Effector memory CD8-positive, alpha-beta T cell (primary cell): ENCODE measurements around the gene CALCA.
"Not testable (repeated sequence)": the region's sequence is repeated elsewhere in the genome, so short reads cannot be mapped to it uniquely, and the experiment has no call there.

Source experiments
- ATAC-seq: fragments of 150-1000 bp; cut with Tn5 transposase; replicated peaks from 2 replicates; pipeline ENCODE4 v1.10.0; 2021; ENCODE audit warnings: mild to moderate bottlenecking, moderate library complexity
- DNase-seq, 3 experiments: peaks; one replicate each; pipeline ENCODE4 v3.0.0; 2021
- H3K27ac Mint-ChIP-seq, 2 donors: one replicate each; pipeline ENCODE4 v1.8.0; 2022; ENCODE audit warnings: mild to moderate bottlenecking in 2 of 2, mixed read lengths in 2 of 2, moderate library complexity in 2 of 2
- H3K27me3 Mint-ChIP-seq, 2 donors: one replicate each; pipeline ENCODE4 v1.8.0; 2022; ENCODE audit warnings: mixed read lengths in 2 of 2
- H3K36me3 Mint-ChIP-seq: one replicate; pipeline ENCODE4 v1.8.0; 2022; ENCODE audit warnings: mild to moderate bottlenecking, moderate library complexity, mixed read lengths; ENCODE audit not compliant: insufficient read depth
- H3K4me1 Mint-ChIP-seq, 2 donors: one replicate each; pipeline ENCODE4 v1.8.0; 2022; ENCODE audit warnings: low read depth in 2 of 2, mixed read lengths in 2 of 2
- H3K4me3 Mint-ChIP-seq, 2 donors: one replicate each; pipeline ENCODE4 v1.8.0; 2022; ENCODE audit warnings: mild to moderate bottlenecking in 2 of 2, mixed read lengths in 2 of 2, moderate library complexity in 2 of 2
- H3K9me3 Mint-ChIP-seq, 2 donors: one replicate each; pipeline ENCODE4 v1.8.0; 2022; ENCODE audit warnings: mixed read lengths in 2 of 2
- total RNA-seq, 9 experiments: gene quantifications; one replicate each; lab custom pipeline; 2026; lab: John Stamatoyannopoulos, UW

The CALCA gene
- total RNA-seq, result 0 reads per million in 9 experiments

GRCh38 chr11:14971865-14972580 lies at the start of gene CALCA:
CALCA (minus strand) TSS chr11:14972351; CDS start chr11:14971192, 1,159 bp downstream.
- ATAC-seq (no peak), DNase-seq (no peak)
- peak within 1 kb of the TSS; percentile 70 to 82 for H3K4me3 Mint-ChIP-seq
- peaks cover 4% of the 10 kb centered on the region for H3K36me3 Mint-ChIP-seq
- peaks cover 27% of the 10 kb centered on the region in 2 donors for H3K4me1 Mint-ChIP-seq
- no peak within 1 kb of the TSS for H3K27ac Mint-ChIP-seq
- H3K9me3 Mint-ChIP-seq, result no peaks in the 10 kb centered on the region
- peaks cover 85 to 95% of the 10 kb centered on the region in 2 donors for H3K27me3 Mint-ChIP-seq

GRCh38 chr11:15016200-15016599 lies 44.0 kb upstream of the CALCA start:
- Mint-ChIP-seq H3K9me3 (peaks cover 7 to 15% of the 10 kb centered on the region in 2 donors), H3K4me3 (no peak overlapping the region)

GRCh38 chr11:15011776-15012345 lies 39.7 kb upstream of the CALCA start:
- peaks cover 60 to 68% of the 10 kb centered on the region in 2 donors for H3K27me3 Mint-ChIP-seq
- DNase-seq (no peak), ATAC-seq (no peak)
- no peaks in the 10 kb centered on the region for H3K36me3 Mint-ChIP-seq
- H3K27ac Mint-ChIP-seq, result no peak overlapping the region
- no peaks in the 10 kb centered on the region for H3K4me1 Mint-ChIP-seq
- peaks cover 4 to 15% of the 10 kb centered on the region in 2 donors for H3K9me3 Mint-ChIP-seq
- no peak overlapping the region for H3K4me3 Mint-ChIP-seq

More at GRCh38 chr11:15016200-15016599, 44.0 kb upstream of the CALCA start:
- DNase-seq (no peak), ATAC-seq (no peak)
- H3K36me3 Mint-ChIP-seq, result no peaks in the 10 kb centered on the region
- peaks cover 62 to 70% of the 10 kb centered on the region in 2 donors for H3K27me3 Mint-ChIP-seq
- H3K27ac Mint-ChIP-seq, result no peak overlapping the region
- no peaks in the 10 kb centered on the region for H3K4me1 Mint-ChIP-seq

DNA sequence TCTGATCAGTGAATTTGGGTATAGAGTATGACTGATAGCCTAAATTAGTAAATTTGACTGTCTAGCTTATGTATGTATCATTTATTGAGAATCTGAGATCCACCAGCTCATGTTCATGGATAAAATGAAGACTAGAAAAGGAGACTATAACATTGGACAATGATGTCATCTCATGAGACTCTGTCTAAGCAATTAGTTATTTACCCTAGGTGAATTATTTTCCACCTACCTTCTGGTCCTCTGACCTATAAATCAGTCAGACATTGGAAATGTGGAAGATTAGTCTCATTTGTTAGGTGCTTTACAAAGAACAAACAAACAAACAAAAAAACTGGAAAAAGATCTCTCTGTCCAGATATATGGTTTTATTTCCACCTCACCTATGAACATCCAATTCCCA lies 38.7 kb upstream of the CALCA start:
- no peak overlapping the region for H3K4me3 Mint-ChIP-seq
- peaks cover 4 to 8% of the 10 kb centered on the region in 2 donors for H3K9me3 Mint-ChIP-seq
- ATAC-seq, result no peak
- H3K36me3 Mint-ChIP-seq, result no peaks in the 10 kb centered on the region
- no peaks in the 10 kb centered on the region for H3K4me1 Mint-ChIP-seq
- H3K27ac Mint-ChIP-seq, result no peak overlapping the region
- DNase-seq, result no peak
- peaks cover 57 to 58% of the 10 kb centered on the region in 2 donors for H3K27me3 Mint-ChIP-seq

DNA sequence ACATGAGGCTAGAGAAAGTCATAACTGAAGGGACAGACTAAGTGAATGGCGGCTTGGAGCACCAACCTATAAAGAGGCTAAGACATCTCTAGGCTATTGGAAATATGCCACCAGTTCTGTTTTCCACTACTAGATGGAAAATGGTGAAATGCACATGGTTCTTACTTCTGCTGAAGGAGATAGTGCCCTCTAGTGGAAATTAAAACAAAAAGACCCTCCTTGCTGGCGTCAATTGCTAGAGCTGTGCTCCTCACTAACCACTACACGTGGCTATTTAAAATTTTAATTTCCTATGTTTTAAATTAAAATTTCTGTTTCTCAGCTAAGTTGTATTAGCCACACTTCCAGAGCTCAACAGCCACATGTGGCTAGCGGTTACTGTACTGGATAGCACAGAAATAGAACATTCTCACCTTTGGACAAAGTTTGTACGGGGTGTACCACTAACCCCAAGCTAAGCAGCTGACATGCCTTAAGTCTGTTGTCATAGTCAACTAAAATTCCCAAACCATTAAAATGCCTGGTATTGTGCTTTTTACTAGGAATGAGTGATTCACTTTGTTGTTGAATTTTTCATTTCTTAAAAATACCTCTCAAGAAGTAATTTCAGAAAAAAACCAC lies 34.1 kb upstream of the CALCA start:
- ATAC-seq, result peak; percentile 67
- Mint-ChIP-seq H3K27me3 (peaks cover 55 to 58% of the 10 kb centered on the region in 2 donors), H3K4me3 (no peak overlapping the region)

GRCh38 chr11:14988133-14988532 lies 16.0 kb upstream of the CALCA start:
- not testable (repeated sequence) for H3K4me3 Mint-ChIP-seq, H3K9me3 Mint-ChIP-seq, ATAC-seq, H3K36me3 Mint-ChIP-seq, H3K4me1 Mint-ChIP-seq, H3K27ac Mint-ChIP-seq, DNase-seq
- peaks cover 38 to 55% of the 10 kb centered on the region in 2 donors for H3K27me3 Mint-ChIP-seq

More for the DNA sequence above, 34.1 kb upstream of the CALCA start:
- Mint-ChIP-seq H3K36me3 (no peaks in the 10 kb centered on the region), H3K9me3 (no peaks in the 10 kb centered on the region), H3K27ac (no peak overlapping the region), H3K4me1 (no peaks in the 10 kb centered on the region)
- peak in 1 of 3 experiments; percentile 8 for DNase-seq

GRCh38 chr11:14981507-14981906 lies 9.4 kb upstream of the CALCA start:
- no peaks in the 10 kb centered on the region for H3K36me3 Mint-ChIP-seq
- DNase-seq, result no peak
- no peaks in the 10 kb centered on the region for H3K9me3 Mint-ChIP-seq
- H3K27me3 Mint-ChIP-seq, result peaks cover 20 to 51% of the 10 kb centered on the region in 2 donors
- no peaks in the 10 kb centered on the region for H3K4me1 Mint-ChIP-seq
- no peak overlapping the region for H3K27ac Mint-ChIP-seq
- no peak overlapping the region for H3K4me3 Mint-ChIP-seq
- no peak for ATAC-seq

GRCh38 chr11:14980854-14981253 lies 8.7 kb upstream of the CALCA start:
- Mint-ChIP-seq H3K27ac (no peak overlapping the region), H3K9me3 (no peaks in the 10 kb centered on the region), H3K36me3 (no peaks in the 10 kb centered on the region), H3K27me3 (peaks cover 22 to 57% of the 10 kb centered on the region in 2 donors), H3K4me3 (no peak overlapping the region), H3K4me1 (no peaks in the 10 kb centered on the region)
- ATAC-seq, result no peak
- DNase-seq, result no peak

DNA sequence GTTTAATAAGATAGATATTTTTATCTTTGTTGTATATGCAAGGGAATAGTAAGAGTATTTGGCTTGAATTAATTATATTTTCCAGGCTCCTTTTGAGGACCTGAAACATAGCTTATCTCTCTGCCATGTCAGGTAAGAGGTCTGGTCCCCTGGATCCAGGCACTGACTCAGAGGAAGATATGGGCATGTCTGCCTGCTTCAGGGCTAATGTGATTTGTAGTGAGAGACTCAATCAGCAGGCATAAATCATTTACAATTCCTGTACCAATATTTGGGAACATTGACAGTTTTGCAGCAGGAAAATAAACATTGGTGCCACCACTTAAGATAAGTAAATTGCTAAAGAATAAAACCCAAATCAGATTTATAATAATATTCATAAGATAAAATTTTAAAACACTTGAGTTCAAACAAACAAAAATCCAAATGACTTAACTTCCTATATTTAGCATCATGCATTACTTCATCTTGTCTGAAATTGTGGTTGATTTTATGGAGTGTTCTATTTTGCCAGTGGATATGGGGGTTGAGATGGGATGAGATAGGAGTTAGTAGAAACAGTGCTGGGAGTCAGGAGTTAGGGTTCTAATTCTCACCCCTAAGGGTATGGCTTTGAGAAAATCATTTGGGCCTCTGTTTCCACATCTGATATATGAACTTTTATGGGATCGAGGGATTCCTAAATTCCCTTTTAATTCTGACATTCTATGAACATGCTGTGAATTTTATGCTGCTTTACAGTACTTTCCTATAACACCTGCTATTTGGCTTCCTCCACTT lies 5.1 kb upstream of the CALCA start:
- Mint-ChIP-seq H3K27me3 (peaks cover 50 to 76% of the 10 kb centered on the region in 2 donors), H3K9me3 (no peaks in the 10 kb centered on the region), H3K36me3 (no peaks in the 10 kb centered on the region), H3K4me1 (peaks cover 19 to 21% of the 10 kb centered on the region in 2 donors), H3K27ac (no peak overlapping the region), H3K4me3 (no peak overlapping the region)
- ATAC-seq (no peak), DNase-seq (no peak)

GRCh38 chr11:14975252-14975587 lies 3.1 kb upstream of the CALCA start:
- no peak overlapping the region for H3K27ac Mint-ChIP-seq
- peaks cover 58 to 81% of the 10 kb centered on the region in 2 donors for H3K27me3 Mint-ChIP-seq
- no peak for DNase-seq
- peaks cover under 1% of the 10 kb centered on the region for H3K36me3 Mint-ChIP-seq
- ATAC-seq, result no peak
- peaks cover 25 to 27% of the 10 kb centered on the region in 2 donors for H3K4me1 Mint-ChIP-seq
- H3K9me3 Mint-ChIP-seq, result no peaks in the 10 kb centered on the region
- H3K4me3 Mint-ChIP-seq, result peak overlapping the region in 1 of 2 donors; percentile 82

DNA sequence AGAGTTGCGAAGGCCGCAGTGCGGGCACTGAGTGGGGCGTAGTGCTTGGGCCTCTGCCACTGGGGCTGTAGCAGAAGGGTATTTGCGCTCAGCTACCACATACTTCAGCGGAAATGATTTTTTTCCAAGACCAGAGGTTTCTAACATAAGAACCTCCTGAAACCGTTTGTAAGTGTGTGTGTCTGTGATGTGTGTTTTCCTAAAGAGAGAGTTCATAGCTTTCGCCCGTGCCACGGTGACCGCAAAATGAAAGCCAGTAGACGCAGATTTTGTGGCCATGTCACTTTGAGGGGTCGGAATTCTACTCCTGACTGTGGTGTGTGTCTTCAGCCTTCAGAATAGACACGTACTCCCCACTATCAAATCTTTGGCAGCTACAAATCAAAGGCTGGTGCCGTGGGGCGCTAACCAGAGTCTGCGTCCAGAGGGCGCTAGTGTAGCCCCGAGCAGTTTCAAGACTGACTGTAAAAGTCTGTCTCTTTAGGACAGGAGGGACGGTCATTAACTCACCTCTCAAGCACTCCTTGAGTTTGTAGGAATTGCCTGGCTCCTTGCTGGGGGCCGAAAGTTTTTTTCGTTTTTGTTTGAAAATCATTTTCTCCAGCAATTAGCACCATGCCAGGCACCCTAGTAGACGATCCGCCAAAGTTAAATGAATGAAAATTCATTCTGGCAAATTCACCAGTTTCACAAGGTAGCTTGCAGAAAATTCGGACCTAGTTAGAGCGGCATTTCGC lies 2.5 kb upstream of the CALCA start:
- Mint-ChIP-seq H3K27ac (no peak overlapping the region), H3K4me3 (peak overlapping the region; percentile 70 to 82), H3K9me3 (no peaks in the 10 kb centered on the region), H3K36me3 (peaks cover 4% of the 10 kb centered on the region), H3K4me1 (peaks cover 25 to 27% of the 10 kb centered on the region in 2 donors), H3K27me3 (peaks cover 63 to 81% of the 10 kb centered on the region in 2 donors)
- peak; percentile 79 for ATAC-seq
- peak; percentile 36 to 64 (median 46) for DNase-seq

- Mint-ChIP-seq H3K4me1 (peaks cover 27% of the 10 kb centered on the region in 2 donors), H3K9me3 (no peaks in the 10 kb centered on the region), H3K27ac (peak overlapping the region in 1 of 2 donors; percentile 41), H3K27me3 (peaks cover 71 to 81% of the 10 kb centered on the region in 2 donors), H3K36me3 (peaks cover 4% of the 10 kb centered on the region), H3K4me3 (peak overlapping the region; percentile 70 to 82)
- ATAC-seq (peak; percentile 46), DNase-seq (peak in 1 of 3 experiments; percentile 16)
These were observed 1.7 kb upstream of the CALCA start for GRCh38 chr11:14973621-14974514.
